Astrocyte of the spinal cord (primary cell): ENCODE results near the gene CCDC91.

Source experiments
- DNase-seq: peaks from one replicate; pipeline ENCODE4 v3.0.0; 2011; ENCODE audit warnings: low read depth, low spot score
- H3K4me3 ChIP-seq: 2 replicates; pipeline ENCODE4 v1.5.1; 2011; ENCODE audit warnings: low read depth, mild to moderate bottlenecking, low read length, moderate library complexity
- in situ Hi-C: cut with HindIII; loops from 2 replicates; pipeline ENCODE4 v1.10.0; 2017; ENCODE audit warnings: low sequenced_read_pairs
- TF ChIP-seq, protein P1 (sequence below): IDR thresholded peaks from 2 replicates; pipeline ENCODE4 v1.5.1; 2012; ENCODE audit warnings: low read depth, mild to moderate bottlenecking, low read length, inconsistent platforms

CCDC91 gene

DNA sequence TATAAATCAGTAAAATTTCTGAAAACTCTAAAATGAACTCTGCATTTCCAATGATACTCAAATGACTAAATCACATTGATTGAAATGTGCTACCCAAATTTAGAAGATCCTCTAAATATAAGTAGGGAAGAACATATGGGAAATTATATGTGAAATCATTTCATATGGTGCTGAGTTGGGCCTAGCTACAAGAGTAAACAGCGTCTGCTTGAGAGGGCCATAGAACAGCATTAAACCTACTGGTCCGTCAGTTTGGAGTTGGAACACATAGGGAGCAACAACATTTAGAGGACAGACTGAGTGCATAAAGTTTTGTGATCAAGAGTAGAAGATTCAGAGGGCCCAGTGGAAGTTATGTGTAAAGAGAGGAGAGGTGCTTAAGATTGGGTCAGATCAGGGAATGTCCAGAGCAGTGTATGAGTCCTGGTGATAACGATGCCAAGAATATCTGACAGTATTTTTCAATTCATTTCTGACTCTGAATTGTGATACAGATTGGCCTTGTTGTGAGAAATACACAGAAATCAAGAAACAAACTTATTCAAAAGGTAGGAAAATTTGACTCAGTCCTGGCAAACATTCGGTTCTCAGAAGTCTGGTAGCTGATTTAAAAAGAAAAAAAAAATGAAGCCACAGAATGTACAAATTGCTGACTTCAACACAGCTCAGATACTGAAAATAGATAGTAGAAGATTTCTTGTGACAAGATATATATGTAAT lies 362.2 kb downstream of the CCDC91 start:
- TF ChIP-seq, protein P1, sequence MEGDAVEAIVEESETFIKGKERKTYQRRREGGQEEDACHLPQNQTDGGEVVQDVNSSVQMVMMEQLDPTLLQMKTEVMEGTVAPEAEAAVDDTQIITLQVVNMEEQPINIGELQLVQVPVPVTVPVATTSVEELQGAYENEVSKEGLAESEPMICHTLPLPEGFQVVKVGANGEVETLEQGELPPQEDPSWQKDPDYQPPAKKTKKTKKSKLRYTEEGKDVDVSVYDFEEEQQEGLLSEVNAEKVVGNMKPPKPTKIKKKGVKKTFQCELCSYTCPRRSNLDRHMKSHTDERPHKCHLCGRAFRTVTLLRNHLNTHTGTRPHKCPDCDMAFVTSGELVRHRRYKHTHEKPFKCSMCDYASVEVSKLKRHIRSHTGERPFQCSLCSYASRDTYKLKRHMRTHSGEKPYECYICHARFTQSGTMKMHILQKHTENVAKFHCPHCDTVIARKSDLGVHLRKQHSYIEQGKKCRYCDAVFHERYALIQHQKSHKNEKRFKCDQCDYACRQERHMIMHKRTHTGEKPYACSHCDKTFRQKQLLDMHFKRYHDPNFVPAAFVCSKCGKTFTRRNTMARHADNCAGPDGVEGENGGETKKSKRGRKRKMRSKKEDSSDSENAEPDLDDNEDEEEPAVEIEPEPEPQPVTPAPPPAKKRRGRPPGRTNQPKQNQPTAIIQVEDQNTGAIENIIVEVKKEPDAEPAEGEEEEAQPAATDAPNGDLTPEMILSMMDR, result no peak
- no peak for DNase-seq
- H3K4me3 ChIP-seq, result no peak overlapping the region
- in situ Hi-C loops, result no loop called here

- H3K4me3 ChIP-seq, result no peak overlapping the region
- TF ChIP-seq, protein P1, result no peak
- DNase-seq, result no peak
- in situ Hi-C loops, result no loop called here
Observed at GRCh38 chr12:28555748-28556147, 365.5 kb downstream of the CCDC91 start.

- DNase-seq, result no peak
- H3K4me3 ChIP-seq, result no peak overlapping the region
- in situ Hi-C loops, result no loop called here
- TF ChIP-seq, protein P1, result no peak
Observed at GRCh38 chr12:28558250-28558649, 368.0 kb downstream of the CCDC91 start.

- TF ChIP-seq, protein P1, result no peak
- H3K4me3 ChIP-seq, result no peak overlapping the region
- no peak for DNase-seq
- in situ Hi-C loops, result no loop called here
Observed at GRCh38 chr12:28563286-28563685, 373.0 kb downstream of the CCDC91 start.

- DNase-seq, result no peak
- TF ChIP-seq, protein P1, result no peak
- no peak overlapping the region for H3K4me3 ChIP-seq
- in situ Hi-C loops, result no loop called here
Observed at GRCh38 chr12:28563936-28564335, 373.7 kb downstream of the CCDC91 start.

GRCh38 chr12:28568118-28568517 lies 377.9 kb downstream of the CCDC91 start:
- DNase-seq, result peak; percentile 83
- in situ Hi-C loops, result no loop called here
- H3K4me3 ChIP-seq, result no peak overlapping the region
- TF ChIP-seq, protein P1, result no peak
